GM19324 (cell line): ENCODE measurements around the gene SIAH2.

Experiments
- ATAC-seq: cut with Tn5 transposase; IDR thresholded peaks from one replicate; pipeline ENCODE4 v1.9.1; 2021; ENCODE audit warnings: mild to moderate bottlenecking, moderate library complexity; ENCODE audit not compliant: unreplicated experiment, low FRiP score

Gene SIAH2

GRCh38 chr3:150691414-150692040 is 71.4 kb downstream of the SIAH2 start:
- ATAC-seq: no peak
